ENCODE data around the gene ADCY5.

DNA sequence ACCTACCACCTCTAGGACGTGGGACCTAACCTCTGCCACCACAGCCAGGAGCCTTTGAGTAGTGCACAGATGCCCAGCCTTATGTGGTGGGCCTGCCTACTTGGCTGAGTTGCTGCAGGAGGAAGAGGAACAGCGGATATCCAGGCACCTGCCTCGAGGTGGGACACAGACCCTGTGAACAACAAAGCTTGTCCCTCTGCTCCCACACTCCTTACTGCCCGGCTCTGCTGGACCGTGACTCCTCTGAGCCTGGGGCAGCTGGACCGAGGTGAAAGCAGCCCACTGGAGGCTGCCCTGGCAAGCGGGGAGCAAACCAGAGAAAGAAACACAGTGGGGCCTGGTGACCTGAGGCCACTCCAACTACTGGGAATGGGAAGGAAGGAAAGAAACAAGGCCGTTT is 149.3 kb downstream of the ADCY5 start:
- no peak for TF ChIP-seq CTCF (IDR thresholded peaks at IDR 0.05; ENCODE audit: low read length)
- TF ChIP-seq EZH2 (IDR thresholded peaks at IDR 0.05; ENCODE audit: borderline replicate concordance, low read length): no peak

Data from OCI-LY1 (cell line).